ENCODE measurements around the gene LUZP1. TPM values are rescaled to one million over a fixed set of nuclear protein-coding genes. Genes with fewer than 3 reads are reported as not detected.
A peak's percentile ranks its signal among the peaks of the same experiment; 100 is the strongest.

The LUZP1 gene
- total RNA-seq, 2 donors from 2014 or later: 42.7 to 43.1 TPM

- Mint-ChIP-seq H3K27ac (no peak overlapping the region), H3K4me1 (ENCODE audit: low read depth in 2 of 2) (peaks cover 0 to 6% of the 10 kb centered on the region in 2 donors), H3K27me3 (no peaks in the 10 kb centered on the region), H3K9me3 (no peaks in the 10 kb centered on the region), H3K4me3 (no peak overlapping the region), H3K36me3 (peaks cover 26% of the 10 kb centered on the region)
- ATAC-seq (no peak), DNase-seq (ENCODE audit: low spot score) (no peak)
Observed at GRCh38 chr1:23091545-23091944, 77.1 kb downstream of the LUZP1 start.

- Mint-ChIP-seq H3K27me3 (no peaks in the 10 kb centered on the region), H3K4me1 (ENCODE audit: low read depth in 2 of 2) (peaks cover 0 to 6% of the 10 kb centered on the region in 2 donors), H3K9me3 (no peaks in the 10 kb centered on the region), H3K4me3 (no peak overlapping the region), H3K27ac (no peak overlapping the region), H3K36me3 (peaks cover 30% of the 10 kb centered on the region)
- DNase-seq (ENCODE audit: low spot score): no peak
- ATAC-seq: no peak
Observed at GRCh38 chr1:23090056-23090455, 78.6 kb downstream of the LUZP1 start.

- Mint-ChIP-seq H3K36me3 (peaks cover 22% of the 10 kb centered on the region), H3K9me3 (no peaks in the 10 kb centered on the region), H3K27ac (no peak overlapping the region), H3K27me3 (no peaks in the 10 kb centered on the region), H3K4me1 (ENCODE audit: low read depth in 2 of 2) (peaks cover 0 to 6% of the 10 kb centered on the region in 2 donors), H3K4me3 (no peak overlapping the region)
- ATAC-seq: no peak
- no peak for DNase-seq (ENCODE audit: low spot score)
Observed at GRCh38 chr1:23088027-23088426, 80.6 kb downstream of the LUZP1 start.

GRCh38 chr1:23085696-23086095, 83.0 kb downstream of the LUZP1 start:
- DNase-seq (ENCODE audit: low spot score) (no peak), ATAC-seq (no peak)
- Mint-ChIP-seq H3K4me1 (ENCODE audit: low read depth in 2 of 2) (peaks cover 0 to 6% of the 10 kb centered on the region in 2 donors), H3K9me3 (no peaks in the 10 kb centered on the region), H3K4me3 (no peak overlapping the region), H3K27ac (no peak overlapping the region), H3K27me3 (no peaks in the 10 kb centered on the region), H3K36me3 (peaks cover 32% of the 10 kb centered on the region)

DNA sequence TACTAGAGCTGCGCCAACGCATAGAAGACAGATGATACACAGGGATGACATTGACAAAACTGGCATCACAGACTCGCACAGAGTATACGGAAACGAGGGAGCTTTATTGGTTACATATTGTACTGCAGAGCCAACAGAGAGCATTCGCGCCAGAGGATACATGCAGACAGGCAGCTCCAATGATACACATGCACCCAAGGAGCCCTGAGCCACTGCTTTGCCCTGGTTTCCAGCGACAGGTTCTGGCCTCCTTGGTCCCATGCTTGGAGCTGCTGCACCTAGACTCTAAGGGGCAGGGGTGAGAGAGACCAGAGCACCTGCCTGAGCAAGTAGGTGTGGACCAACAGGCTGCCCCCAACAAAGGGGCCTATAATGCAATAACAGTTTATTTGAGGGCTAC, 83.8 kb downstream of the LUZP1 start:
- no peaks in the 10 kb centered on the region for H3K9me3 Mint-ChIP-seq
- peaks cover 40% of the 10 kb centered on the region for H3K36me3 Mint-ChIP-seq
- peaks cover 6% of the 10 kb centered on the region in 2 donors for H3K4me1 Mint-ChIP-seq (ENCODE audit: low read depth in 2 of 2)
- H3K4me3 Mint-ChIP-seq: no peak overlapping the region
- no peak overlapping the region for H3K27ac Mint-ChIP-seq
- DNase-seq (ENCODE audit: low spot score) (no peak), ATAC-seq (no peak)
- H3K27me3 Mint-ChIP-seq: no peaks in the 10 kb centered on the region

- ATAC-seq (no peak), DNase-seq (ENCODE audit: low spot score) (no peak)
- H3K4me3 Mint-ChIP-seq: no peak overlapping the region
- peaks cover 6% of the 10 kb centered on the region in 2 donors for H3K4me1 Mint-ChIP-seq (ENCODE audit: low read depth in 2 of 2)
- H3K27me3 Mint-ChIP-seq: no peaks in the 10 kb centered on the region
- no peaks in the 10 kb centered on the region for H3K9me3 Mint-ChIP-seq
- no peak overlapping the region for H3K27ac Mint-ChIP-seq
- peaks cover 40% of the 10 kb centered on the region for H3K36me3 Mint-ChIP-seq
Observed at GRCh38 chr1:23083714-23084480, 84.8 kb downstream of the LUZP1 start.

DNA sequence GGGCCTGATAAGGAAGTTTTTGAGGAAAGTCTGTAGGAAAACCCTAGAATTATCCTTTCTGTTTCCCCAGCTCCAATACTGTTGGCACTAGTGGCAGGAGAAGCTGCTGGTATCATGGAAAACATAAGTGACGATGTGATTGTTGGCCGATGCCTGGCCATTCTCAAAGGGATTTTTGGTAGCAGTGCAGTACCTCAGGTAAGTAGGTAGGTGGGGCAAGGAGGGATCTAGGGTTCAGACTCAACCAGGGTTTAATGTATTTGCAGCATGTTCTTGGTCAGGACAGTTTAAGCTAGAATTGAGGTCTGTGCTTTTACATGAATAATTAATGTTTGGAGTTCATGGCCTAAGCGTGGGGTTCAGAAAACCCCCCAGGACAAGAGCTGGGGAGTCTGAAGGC, 87.3 kb downstream of the LUZP1 start:
- H3K36me3 Mint-ChIP-seq: peaks cover 26% of the 10 kb centered on the region
- H3K9me3 Mint-ChIP-seq: no peaks in the 10 kb centered on the region
- H3K27ac Mint-ChIP-seq: no peak overlapping the region
- H3K27me3 Mint-ChIP-seq: no peaks in the 10 kb centered on the region
- no peak for ATAC-seq
- DNase-seq (ENCODE audit: low spot score): no peak
- peaks cover 0 to 6% of the 10 kb centered on the region in 2 donors for H3K4me1 Mint-ChIP-seq (ENCODE audit: low read depth in 2 of 2)
- H3K4me3 Mint-ChIP-seq: no peak overlapping the region

DNA sequence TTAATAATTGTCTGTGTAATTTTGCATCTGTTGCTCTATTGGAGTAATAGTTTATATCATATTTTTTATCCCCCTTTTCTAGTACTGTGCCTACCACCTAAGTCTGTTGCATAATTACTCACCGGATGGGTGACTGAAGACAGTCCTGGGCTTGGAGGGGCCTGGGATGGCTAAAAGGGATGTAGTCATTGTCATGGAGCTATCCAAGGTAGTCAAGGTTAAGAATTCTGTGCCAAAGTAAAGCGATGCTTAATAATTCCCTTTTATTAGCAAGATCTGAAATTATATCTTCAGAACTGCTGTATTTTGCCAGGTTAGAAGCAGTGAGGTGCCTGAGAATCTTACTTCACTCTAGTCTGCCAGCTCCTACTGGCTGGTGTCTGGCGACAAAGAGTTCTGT, 87.8 kb downstream of the LUZP1 start:
- Mint-ChIP-seq H3K27me3 (no peaks in the 10 kb centered on the region), H3K27ac (no peak overlapping the region), H3K36me3 (peaks cover 24% of the 10 kb centered on the region), H3K4me1 (ENCODE audit: low read depth in 2 of 2) (peaks cover 0 to 6% of the 10 kb centered on the region in 2 donors), H3K4me3 (no peak overlapping the region), H3K9me3 (no peaks in the 10 kb centered on the region)
- ATAC-seq: no peak
- DNase-seq (ENCODE audit: low spot score): no peak

- Mint-ChIP-seq H3K27ac (peak overlapping the region in 1 of 2 donors; percentile 40), H3K9me3 (no peaks in the 10 kb centered on the region), H3K4me3 (no peak overlapping the region), H3K27me3 (no peaks in the 10 kb centered on the region), H3K4me1 (ENCODE audit: low read depth in 2 of 2) (peaks cover 0 to 6% of the 10 kb centered on the region in 2 donors), H3K36me3 (peaks cover 29% of the 10 kb centered on the region)
- ATAC-seq: no peak
- DNase-seq (ENCODE audit: low spot score): no peak
Observed at GRCh38 chr1:23079025-23079424, 89.6 kb downstream of the LUZP1 start.

GRCh38 chr1:23074012-23074411, 94.6 kb downstream of the LUZP1 start:
- no peaks in the 10 kb centered on the region for H3K27me3 Mint-ChIP-seq
- H3K36me3 Mint-ChIP-seq: peaks cover 17% of the 10 kb centered on the region
- no peak overlapping the region for H3K4me3 Mint-ChIP-seq
- H3K9me3 Mint-ChIP-seq: no peaks in the 10 kb centered on the region
- H3K4me1 Mint-ChIP-seq (ENCODE audit: low read depth in 2 of 2): no peaks in the 10 kb centered on the region
- H3K27ac Mint-ChIP-seq: no peak overlapping the region
- ATAC-seq (no peak), DNase-seq (ENCODE audit: low spot score) (no peak)

DNA sequence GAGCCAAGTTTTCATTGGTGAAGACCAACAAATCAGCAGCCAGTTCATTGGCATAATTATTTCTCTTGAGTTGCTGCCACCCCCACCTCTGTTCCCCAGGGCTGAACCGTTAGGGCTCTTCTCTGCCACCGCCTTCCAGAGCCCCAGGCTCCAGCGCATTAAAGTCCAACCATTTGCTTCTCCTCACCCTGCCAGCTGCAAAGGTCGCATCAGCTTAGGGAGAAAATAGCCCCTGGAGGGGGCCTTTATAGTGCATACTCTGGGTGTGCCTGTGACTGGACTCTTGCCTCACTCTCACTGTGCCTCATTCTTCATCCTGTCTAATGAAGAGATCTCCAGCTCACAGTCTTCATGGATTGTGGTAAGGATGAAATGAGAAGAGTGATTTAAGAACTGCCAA, 99.0 kb downstream of the LUZP1 start:
- H3K27ac Mint-ChIP-seq: no peak overlapping the region
- peaks cover 3 to 6% of the 10 kb centered on the region in 2 donors for H3K4me1 Mint-ChIP-seq (ENCODE audit: low read depth in 2 of 2)
- no peak overlapping the region for H3K4me3 Mint-ChIP-seq
- no peak for DNase-seq (ENCODE audit: low spot score)
- H3K36me3 Mint-ChIP-seq: peaks cover 20% of the 10 kb centered on the region
- H3K9me3 Mint-ChIP-seq: no peaks in the 10 kb centered on the region
- H3K27me3 Mint-ChIP-seq: no peaks in the 10 kb centered on the region
- ATAC-seq: no peak

DNA sequence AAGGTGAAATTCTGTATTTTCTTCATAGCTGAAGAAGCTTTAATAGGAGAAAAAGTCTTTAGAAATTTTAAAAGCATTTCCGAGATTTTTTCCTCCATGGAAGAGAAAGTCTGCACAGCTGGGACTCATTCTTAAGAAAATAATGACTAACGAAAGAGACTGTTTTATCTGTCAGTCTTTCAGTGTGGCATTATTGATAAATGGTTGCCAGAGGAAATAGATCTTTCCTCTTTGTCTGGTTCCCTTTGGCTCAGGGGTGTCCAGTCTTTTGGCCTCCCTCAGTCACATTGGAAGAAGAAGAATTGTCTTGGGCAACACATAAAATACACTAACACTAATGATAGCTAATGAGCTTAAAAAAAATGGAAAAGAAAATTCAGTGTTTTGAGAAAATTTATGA, 99.5 kb downstream of the LUZP1 start:
- Mint-ChIP-seq H3K27me3 (no peaks in the 10 kb centered on the region), H3K9me3 (no peaks in the 10 kb centered on the region), H3K4me1 (ENCODE audit: low read depth in 2 of 2) (peaks cover 3 to 6% of the 10 kb centered on the region in 2 donors), H3K27ac (no peak overlapping the region), H3K4me3 (no peak overlapping the region), H3K36me3 (peaks cover 22% of the 10 kb centered on the region)
- ATAC-seq (no peak), DNase-seq (ENCODE audit: low spot score) (no peak)

DNA sequence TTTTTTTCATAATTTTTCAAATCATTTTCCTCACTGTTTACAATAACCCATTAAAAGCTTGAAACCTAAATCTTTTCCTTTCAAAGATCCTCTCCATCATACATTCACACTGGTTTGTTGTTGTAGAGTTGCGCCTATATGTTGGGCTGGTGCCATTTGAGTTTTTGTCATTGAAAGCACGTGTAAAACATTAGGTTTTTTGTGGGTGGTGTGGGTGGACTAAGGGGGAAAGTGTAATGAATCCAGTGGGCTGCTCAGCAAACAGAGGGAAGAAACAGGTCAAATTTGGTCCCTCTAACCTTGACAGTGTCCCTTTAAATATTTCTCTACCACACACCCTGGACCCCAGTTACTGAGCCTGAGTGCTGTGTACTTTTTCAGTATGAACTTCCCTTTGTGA, 102.6 kb downstream of the LUZP1 start:
- no peaks in the 10 kb centered on the region for H3K9me3 Mint-ChIP-seq
- ATAC-seq: no peak
- peaks cover 12% of the 10 kb centered on the region for H3K36me3 Mint-ChIP-seq
- DNase-seq (ENCODE audit: low spot score): no peak
- peaks cover 5 to 6% of the 10 kb centered on the region in 2 donors for H3K4me1 Mint-ChIP-seq (ENCODE audit: low read depth in 2 of 2)
- no peak overlapping the region for H3K27ac Mint-ChIP-seq
- H3K4me3 Mint-ChIP-seq: no peak overlapping the region
- H3K27me3 Mint-ChIP-seq: no peaks in the 10 kb centered on the region

DNA sequence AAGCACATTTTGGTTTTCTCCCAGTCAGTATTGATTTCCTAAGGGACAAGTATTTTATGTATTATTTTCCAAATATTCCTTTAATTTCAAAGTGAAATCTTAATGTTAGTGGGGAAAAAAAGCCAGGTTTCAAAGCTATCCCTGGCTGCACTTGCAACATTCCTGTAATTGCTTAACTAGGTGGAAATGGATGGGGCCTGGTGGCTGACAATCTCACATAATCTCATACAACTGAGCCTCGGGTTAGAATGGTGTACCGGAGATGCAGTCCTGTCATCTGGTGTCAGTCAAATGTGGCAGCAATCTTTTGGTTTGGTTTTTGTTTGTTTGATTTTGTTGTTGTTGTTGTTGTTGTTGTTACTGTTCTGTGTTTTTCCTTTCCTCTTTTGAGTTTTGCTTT, 103.3 kb downstream of the LUZP1 start:
- Mint-ChIP-seq H3K9me3 (no peaks in the 10 kb centered on the region), H3K27me3 (no peaks in the 10 kb centered on the region), H3K27ac (no peak overlapping the region), H3K36me3 (peaks cover 10% of the 10 kb centered on the region), H3K4me1 (ENCODE audit: low read depth in 2 of 2) (peaks cover 7 to 9% of the 10 kb centered on the region in 2 donors), H3K4me3 (no peak overlapping the region)
- DNase-seq (ENCODE audit: low spot score) (no peak), ATAC-seq (no peak)

DNA sequence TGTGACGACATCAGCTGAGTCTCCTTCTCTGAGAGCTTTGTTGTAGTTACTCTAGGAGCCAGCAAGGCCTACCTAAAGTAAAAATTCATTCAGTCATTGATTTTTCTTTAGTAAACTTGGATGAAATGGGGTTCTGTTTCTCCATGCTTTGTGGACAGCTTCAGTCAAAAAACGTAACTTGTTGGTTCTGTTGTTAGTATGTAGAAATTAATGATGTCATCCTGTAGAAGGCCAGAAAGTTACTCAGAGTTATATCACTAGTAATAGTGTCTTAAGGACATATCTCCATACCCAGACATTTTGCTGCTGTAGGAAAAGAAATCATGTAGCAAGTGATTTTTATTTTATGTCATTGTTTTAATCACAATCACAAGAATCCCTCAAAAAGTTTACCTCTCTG, 106.4 kb downstream of the LUZP1 start:
- DNase-seq (ENCODE audit: low spot score) (no peak), ATAC-seq (no peak)
- H3K27ac Mint-ChIP-seq: no peak overlapping the region
- peaks cover 9 to 12% of the 10 kb centered on the region in 2 donors for H3K4me1 Mint-ChIP-seq (ENCODE audit: low read depth in 2 of 2)
- H3K27me3 Mint-ChIP-seq: no peaks in the 10 kb centered on the region
- no peaks in the 10 kb centered on the region for H3K9me3 Mint-ChIP-seq
- peaks cover 28% of the 10 kb centered on the region for H3K36me3 Mint-ChIP-seq
- no peak overlapping the region for H3K4me3 Mint-ChIP-seq

Measured in natural killer cell treated with Interleukin-12 subunit alpha and Interleukin-12 subunit beta and Interleukin-15 and Interleukin-18, amount 100 ng/mL, for 72 hours (primary cell).